Fibroblast of lung (primary cell): ENCODE measurements around the gene EFHC1.

ENCODE experiments used
- CTCF ChIP-seq, 2 donors: IDR thresholded peaks in 1 of 2; conservative IDR thresholded peaks in 1 of 2; 1 replicate in 1 of 2; 2 replicates in 1 of 2; pipeline ENCODE4 v1.5.1; 2011 to 2012; ENCODE audit warnings: low read length in 2 of 2, control low read depth in 1 of 2, inconsistent platforms in 1 of 2, low read depth in 1 of 2, mild to moderate bottlenecking in 1 of 2
- EZH2 ChIP-seq: IDR thresholded peaks from 2 replicates; pipeline ENCODE4 v1.5.1; 2012; ENCODE audit warnings: low read length, control low read depth, mild to moderate bottlenecking; ENCODE audit errors: missing control alignments

GRCh38 chr6:52506476-52506875 lies 86.3 kb downstream of the EFHC1 start:
- TF ChIP-seq CTCF (conservative IDR thresholded peaks at IDR 0.05 in 1 of 2, IDR thresholded peaks at IDR 0.05 in 1 of 2; ENCODE audit: low read depth in 1 of 2, low read length in 2 of 2): no peak
- no peak for TF ChIP-seq EZH2
